ENCODE measurements around the gene WFDC12.

DNA sequence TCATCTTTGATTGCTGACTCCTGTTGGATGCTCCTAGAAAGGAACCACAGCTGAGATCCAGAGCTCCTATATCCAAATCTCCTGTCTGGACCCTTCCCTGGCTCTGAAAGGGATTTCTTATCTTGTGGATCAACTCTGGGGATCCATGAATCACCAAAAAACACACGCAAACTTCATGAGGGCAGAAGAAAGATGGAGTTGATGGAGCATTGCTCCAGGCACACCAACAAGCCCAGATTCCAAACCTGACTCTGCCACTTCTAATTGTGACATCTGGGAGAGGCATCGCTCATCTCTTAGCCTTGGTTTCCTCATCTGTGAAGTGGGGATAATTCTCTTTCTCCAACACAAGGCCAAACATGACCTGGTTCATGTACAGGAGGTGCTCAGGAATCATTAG lies 30.1 kb downstream of the WFDC12 start:
- TF ChIP-seq, protein P1, sequence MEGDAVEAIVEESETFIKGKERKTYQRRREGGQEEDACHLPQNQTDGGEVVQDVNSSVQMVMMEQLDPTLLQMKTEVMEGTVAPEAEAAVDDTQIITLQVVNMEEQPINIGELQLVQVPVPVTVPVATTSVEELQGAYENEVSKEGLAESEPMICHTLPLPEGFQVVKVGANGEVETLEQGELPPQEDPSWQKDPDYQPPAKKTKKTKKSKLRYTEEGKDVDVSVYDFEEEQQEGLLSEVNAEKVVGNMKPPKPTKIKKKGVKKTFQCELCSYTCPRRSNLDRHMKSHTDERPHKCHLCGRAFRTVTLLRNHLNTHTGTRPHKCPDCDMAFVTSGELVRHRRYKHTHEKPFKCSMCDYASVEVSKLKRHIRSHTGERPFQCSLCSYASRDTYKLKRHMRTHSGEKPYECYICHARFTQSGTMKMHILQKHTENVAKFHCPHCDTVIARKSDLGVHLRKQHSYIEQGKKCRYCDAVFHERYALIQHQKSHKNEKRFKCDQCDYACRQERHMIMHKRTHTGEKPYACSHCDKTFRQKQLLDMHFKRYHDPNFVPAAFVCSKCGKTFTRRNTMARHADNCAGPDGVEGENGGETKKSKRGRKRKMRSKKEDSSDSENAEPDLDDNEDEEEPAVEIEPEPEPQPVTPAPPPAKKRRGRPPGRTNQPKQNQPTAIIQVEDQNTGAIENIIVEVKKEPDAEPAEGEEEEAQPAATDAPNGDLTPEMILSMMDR (IDR thresholded peaks at IDR 0.05) = no peak
- TF ChIP-seq EP300 (IDR thresholded peaks at IDR 0.05; ENCODE audit: low read depth) = no peak
- TF ChIP-seq POLR2AphosphoS5 (IDR thresholded peaks at IDR 0.05) = no peak

Data from transverse colon (tissue), 4 donors.